ENCODE measurements around the gene ABI3.

ABI3 gene

GRCh38 chr17:49234509-49235080 is 24.1 kb downstream of the ABI3 start:
- Histone ChIP-seq H3K4me1 (ENCODE audit: control insufficient read depth, insufficient read depth, low read length) (peaks cover 4% of the 10 kb centered on the region), H3K27me3 (ENCODE audit: control insufficient read depth, insufficient read depth, low read length, poor library complexity, severe bottlenecking) (peaks cover 29% of the 10 kb centered on the region), H3K9me3 (ENCODE audit: control insufficient read depth, low read length) (no peaks in the 10 kb centered on the region), H3K36me3 (ENCODE audit: control insufficient read depth, insufficient read depth, low read length) (no peaks in the 10 kb centered on the region), H3K27ac (ENCODE audit: insufficient read depth, low read depth, low read length, poor library complexity, severe bottlenecking) (no peak overlapping the region), H3K4me3 (ENCODE audit: insufficient read depth, low read depth, low read length) (no peak overlapping the region)
- 97% methylated on average over 3 to 5 of the region's 5 CpGs for WGBS, 2 experiments

DNA sequence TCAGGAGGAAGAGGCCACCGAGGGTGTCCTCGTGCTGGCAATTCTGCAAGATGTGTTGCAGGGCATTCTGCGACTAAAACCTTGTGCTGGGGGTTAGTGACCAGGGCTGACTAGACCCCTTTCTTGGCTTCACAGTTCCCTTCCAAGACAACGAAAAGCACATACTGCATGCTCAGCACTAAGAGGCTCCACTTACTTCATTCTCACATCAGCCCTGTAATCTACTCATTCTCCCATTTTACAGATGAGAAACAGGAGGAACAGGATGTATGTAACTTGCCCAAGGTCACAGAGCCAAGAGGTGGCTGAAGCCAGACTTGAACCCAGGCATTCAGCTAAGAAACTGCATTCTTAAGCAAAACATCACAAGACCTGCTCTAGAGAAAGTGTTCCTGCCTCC is 25.4 kb downstream of the ABI3 start:
- no peaks in the 10 kb centered on the region for H3K9me3 ChIP-seq (ENCODE audit: control insufficient read depth, low read length)
- no peak overlapping the region for H3K27ac ChIP-seq (ENCODE audit: insufficient read depth, low read depth, low read length, poor library complexity, severe bottlenecking)
- H3K27me3 ChIP-seq (ENCODE audit: control insufficient read depth, insufficient read depth, low read length, poor library complexity, severe bottlenecking), result peaks cover 16% of the 10 kb centered on the region
- WGBS, 2 experiments, result 86 to 87% methylated on average over 4 of the region's 4 CpGs
- no peaks in the 10 kb centered on the region for H3K36me3 ChIP-seq (ENCODE audit: control insufficient read depth, insufficient read depth, low read length)
- H3K4me3 ChIP-seq (ENCODE audit: insufficient read depth, low read depth, low read length), result no peak overlapping the region
- no peaks in the 10 kb centered on the region for H3K4me1 ChIP-seq (ENCODE audit: control insufficient read depth, insufficient read depth, low read length)

DNA sequence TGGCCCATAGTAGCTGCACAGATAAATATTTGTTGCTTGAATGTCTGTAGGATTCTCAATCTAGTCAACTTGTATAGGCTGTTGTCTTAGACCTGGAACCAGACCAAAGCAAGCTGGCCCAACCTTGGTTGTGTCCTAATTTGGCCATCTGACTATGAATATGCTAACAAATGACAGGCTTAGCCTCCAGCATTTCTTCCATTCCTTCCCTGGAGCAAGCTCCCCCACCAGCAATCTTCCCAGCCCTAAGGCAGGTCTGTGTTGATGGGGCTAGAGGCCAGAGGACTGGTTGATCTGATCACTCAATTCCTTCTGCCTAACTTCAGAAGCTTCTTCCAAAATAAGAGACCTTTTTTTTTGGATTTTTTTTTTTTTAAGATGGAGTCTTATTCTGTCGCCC is 29.5 kb downstream of the ABI3 start:
- H3K27me3 ChIP-seq (ENCODE audit: control insufficient read depth, insufficient read depth, low read length, poor library complexity, severe bottlenecking), result no peaks in the 10 kb centered on the region
- WGBS, 2 experiments, result 92 to 100% methylated on average over 1 of the region's 1 CpG
- no peak overlapping the region for H3K4me3 ChIP-seq (ENCODE audit: insufficient read depth, low read depth, low read length)
- H3K27ac ChIP-seq (ENCODE audit: insufficient read depth, low read depth, low read length, poor library complexity, severe bottlenecking), result no peak overlapping the region
- H3K36me3 ChIP-seq (ENCODE audit: control insufficient read depth, insufficient read depth, low read length), result no peaks in the 10 kb centered on the region
- no peaks in the 10 kb centered on the region for H3K4me1 ChIP-seq (ENCODE audit: control insufficient read depth, insufficient read depth, low read length)
- H3K9me3 ChIP-seq (ENCODE audit: control insufficient read depth, low read length), result no peaks in the 10 kb centered on the region

DNA sequence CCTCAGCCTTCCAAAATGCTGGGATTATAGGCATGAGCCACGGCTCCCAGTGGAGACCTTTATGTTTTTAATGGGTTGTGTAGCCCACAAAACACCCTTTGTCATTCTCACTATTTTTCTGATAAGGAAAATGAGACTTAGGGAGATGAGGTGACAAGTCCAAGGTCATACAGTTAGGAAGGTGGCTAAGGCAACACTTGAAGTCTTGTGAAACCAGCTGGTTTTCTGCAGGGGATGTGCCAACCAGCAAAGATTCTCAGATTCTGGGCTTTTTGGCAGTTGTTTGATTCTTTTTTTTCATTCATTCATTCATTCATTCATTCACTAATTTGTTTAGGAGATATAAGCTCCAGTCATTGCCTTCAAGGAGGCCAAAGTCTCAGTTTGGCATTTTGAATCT is 30.1 kb downstream of the ABI3 start:
- Histone ChIP-seq H3K4me1 (ENCODE audit: control insufficient read depth, insufficient read depth, low read length) (no peaks in the 10 kb centered on the region), H3K27me3 (ENCODE audit: control insufficient read depth, insufficient read depth, low read length, poor library complexity, severe bottlenecking) (no peaks in the 10 kb centered on the region), H3K36me3 (ENCODE audit: control insufficient read depth, insufficient read depth, low read length) (no peaks in the 10 kb centered on the region), H3K27ac (ENCODE audit: insufficient read depth, low read depth, low read length, poor library complexity, severe bottlenecking) (no peak overlapping the region), H3K4me3 (ENCODE audit: insufficient read depth, low read depth, low read length) (no peak overlapping the region), H3K9me3 (ENCODE audit: control insufficient read depth, low read length) (no peaks in the 10 kb centered on the region)
- 86 to 90% methylated on average over 1 of the region's 1 CpG for WGBS, 2 experiments

GRCh38 chr17:49241040-49241439 is 30.5 kb downstream of the ABI3 start:
- 96% methylated on average over 6 of the region's 8 CpGs for WGBS, 2 experiments
- H3K27ac ChIP-seq (ENCODE audit: insufficient read depth, low read depth, low read length, poor library complexity, severe bottlenecking), result no peak overlapping the region
- H3K27me3 ChIP-seq (ENCODE audit: control insufficient read depth, insufficient read depth, low read length, poor library complexity, severe bottlenecking), result no peaks in the 10 kb centered on the region
- no peak overlapping the region for H3K4me3 ChIP-seq (ENCODE audit: insufficient read depth, low read depth, low read length)
- no peaks in the 10 kb centered on the region for H3K36me3 ChIP-seq (ENCODE audit: control insufficient read depth, insufficient read depth, low read length)
- H3K4me1 ChIP-seq (ENCODE audit: control insufficient read depth, insufficient read depth, low read length), result no peaks in the 10 kb centered on the region
- H3K9me3 ChIP-seq (ENCODE audit: control insufficient read depth, low read length), result no peaks in the 10 kb centered on the region

- WGBS, 2 experiments, result 90 to 91% methylated on average over 9 of the region's 9 CpGs
- H3K27me3 ChIP-seq (ENCODE audit: control insufficient read depth, insufficient read depth, low read length, poor library complexity, severe bottlenecking), result no peaks in the 10 kb centered on the region
- H3K27ac ChIP-seq (ENCODE audit: insufficient read depth, low read depth, low read length, poor library complexity, severe bottlenecking), result no peak overlapping the region
- no peaks in the 10 kb centered on the region for H3K9me3 ChIP-seq (ENCODE audit: control insufficient read depth, low read length)
- no peaks in the 10 kb centered on the region for H3K36me3 ChIP-seq (ENCODE audit: control insufficient read depth, insufficient read depth, low read length)
- H3K4me1 ChIP-seq (ENCODE audit: control insufficient read depth, insufficient read depth, low read length), result no peaks in the 10 kb centered on the region
- no peak overlapping the region for H3K4me3 ChIP-seq (ENCODE audit: insufficient read depth, low read depth, low read length)
These were observed 31.3 kb downstream of the ABI3 start for GRCh38 chr17:49241692-49242397.

DNA sequence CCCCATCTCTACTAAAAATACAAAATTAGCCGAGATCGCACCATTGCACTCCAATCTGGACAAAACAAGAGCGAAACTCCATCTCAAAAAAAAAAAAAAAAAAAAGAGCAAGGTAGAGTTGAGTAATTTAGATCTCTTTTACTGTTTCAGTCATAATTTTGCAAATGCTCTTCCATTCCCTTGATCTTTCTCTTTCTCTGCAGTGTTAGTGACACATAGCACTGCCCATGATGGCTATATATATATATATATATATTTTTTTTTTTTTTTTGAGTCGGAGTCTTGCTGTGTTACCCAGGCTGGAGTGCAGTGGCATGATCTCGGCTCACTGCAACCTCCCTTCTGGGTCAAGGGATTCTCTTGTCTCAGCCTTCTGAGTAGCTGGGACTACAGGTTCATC is 32.3 kb downstream of the ABI3 start:
- 90 to 98% methylated on average over 3 to 5 of the region's 5 CpGs for WGBS, 2 experiments
- H3K4me1 ChIP-seq (ENCODE audit: control insufficient read depth, insufficient read depth, low read length), result no peaks in the 10 kb centered on the region
- no peaks in the 10 kb centered on the region for H3K36me3 ChIP-seq (ENCODE audit: control insufficient read depth, insufficient read depth, low read length)
- no peaks in the 10 kb centered on the region for H3K9me3 ChIP-seq (ENCODE audit: control insufficient read depth, low read length)
- H3K27ac ChIP-seq (ENCODE audit: insufficient read depth, low read depth, low read length, poor library complexity, severe bottlenecking), result no peak overlapping the region
- H3K27me3 ChIP-seq (ENCODE audit: control insufficient read depth, insufficient read depth, low read length, poor library complexity, severe bottlenecking), result no peaks in the 10 kb centered on the region
- no peak overlapping the region for H3K4me3 ChIP-seq (ENCODE audit: insufficient read depth, low read depth, low read length)

- Histone ChIP-seq H3K9me3 (ENCODE audit: control insufficient read depth, low read length) (no peaks in the 10 kb centered on the region), H3K27ac (ENCODE audit: insufficient read depth, low read depth, low read length, poor library complexity, severe bottlenecking) (no peak overlapping the region), H3K4me3 (ENCODE audit: insufficient read depth, low read depth, low read length) (no peak overlapping the region), H3K36me3 (ENCODE audit: control insufficient read depth, insufficient read depth, low read length) (no peaks in the 10 kb centered on the region), H3K27me3 (ENCODE audit: control insufficient read depth, insufficient read depth, low read length, poor library complexity, severe bottlenecking) (no peaks in the 10 kb centered on the region), H3K4me1 (ENCODE audit: control insufficient read depth, insufficient read depth, low read length) (no peaks in the 10 kb centered on the region)
- WGBS, 2 experiments, result 89 to 96% methylated on average over 4 of the region's 4 CpGs
These were observed 34.3 kb downstream of the ABI3 start for GRCh38 chr17:49244839-49245238.

DNA sequence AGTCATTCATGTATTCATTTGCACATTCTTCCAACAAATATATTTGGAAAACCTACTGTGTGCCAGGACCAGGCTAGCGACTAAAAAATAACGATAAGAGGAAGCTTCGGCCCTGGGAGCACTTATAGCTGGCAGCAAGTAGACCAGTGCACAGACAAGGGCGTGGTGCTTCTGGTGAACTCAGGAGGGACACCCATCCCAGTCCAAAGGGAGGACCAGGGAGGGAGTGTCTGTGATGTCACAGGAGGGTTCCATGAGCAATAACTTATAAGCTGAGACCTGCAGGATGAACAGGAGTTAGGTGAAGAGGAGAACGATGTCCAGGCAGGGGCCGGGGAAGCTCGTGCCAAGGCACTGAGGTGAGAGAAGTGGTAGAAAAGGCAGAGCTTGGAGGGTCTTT is 37.4 kb downstream of the ABI3 start:
- Histone ChIP-seq H3K27me3 (ENCODE audit: control insufficient read depth, insufficient read depth, low read length, poor library complexity, severe bottlenecking) (no peaks in the 10 kb centered on the region), H3K27ac (ENCODE audit: insufficient read depth, low read depth, low read length, poor library complexity, severe bottlenecking) (no peak overlapping the region), H3K9me3 (ENCODE audit: control insufficient read depth, low read length) (no peaks in the 10 kb centered on the region), H3K4me1 (ENCODE audit: control insufficient read depth, insufficient read depth, low read length) (no peaks in the 10 kb centered on the region), H3K4me3 (ENCODE audit: insufficient read depth, low read depth, low read length) (no peak overlapping the region), H3K36me3 (ENCODE audit: control insufficient read depth, insufficient read depth, low read length) (no peaks in the 10 kb centered on the region)
- 96% methylated on average over 7 of the region's 7 CpGs for WGBS, 2 experiments

DNA sequence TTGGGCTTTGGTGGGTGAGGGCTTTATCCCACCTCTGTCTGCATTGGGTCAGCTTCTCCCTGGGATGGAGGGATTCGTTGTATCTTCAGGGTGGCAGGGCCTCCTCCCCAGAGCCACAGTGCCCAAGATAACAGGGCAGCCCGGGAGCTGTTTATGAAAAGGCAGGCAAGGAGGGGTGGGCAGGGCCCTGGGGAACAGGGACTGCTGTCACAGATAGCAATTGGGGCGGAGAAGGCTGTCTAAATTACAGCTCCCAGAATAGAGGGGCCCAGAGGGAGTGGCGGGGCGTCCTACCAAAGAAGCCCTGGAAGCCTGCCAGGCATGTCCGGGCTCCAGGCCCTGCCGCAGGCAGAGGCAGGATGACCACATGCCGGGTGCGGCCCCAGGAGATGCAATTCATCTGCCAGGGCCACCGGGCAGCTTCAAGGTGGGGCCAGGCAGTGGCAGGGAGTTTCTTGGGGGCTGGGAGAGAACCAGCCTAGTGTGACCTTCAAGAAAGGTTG is 38.8 kb downstream of the ABI3 start:
- 71 to 76% methylated on average over 10 of the region's 10 CpGs for WGBS, 2 experiments
- H3K27ac ChIP-seq (ENCODE audit: insufficient read depth, low read depth, low read length, poor library complexity, severe bottlenecking), result no peak overlapping the region
- no peak overlapping the region for H3K4me3 ChIP-seq (ENCODE audit: insufficient read depth, low read depth, low read length)
- H3K36me3 ChIP-seq (ENCODE audit: control insufficient read depth, insufficient read depth, low read length), result no peaks in the 10 kb centered on the region
- no peaks in the 10 kb centered on the region for H3K27me3 ChIP-seq (ENCODE audit: control insufficient read depth, insufficient read depth, low read length, poor library complexity, severe bottlenecking)
- no peaks in the 10 kb centered on the region for H3K9me3 ChIP-seq (ENCODE audit: control insufficient read depth, low read length)
- H3K4me1 ChIP-seq (ENCODE audit: control insufficient read depth, insufficient read depth, low read length), result no peaks in the 10 kb centered on the region
